WTC11 (cell line): ENCODE measurements around the gene SPATS2. TPM values are rescaled to one million over a fixed set of nuclear protein-coding genes. Genes with fewer than 3 reads are reported as not detected.

Experiments used
- ATAC-seq: fragments of 200-7000 bp; cut with Tn5 transposase; 2 replicates; pipeline ENCODE4 v1.10.0; 2021; ENCODE audit warnings: mild to moderate bottlenecking, moderate library complexity
- CTCF ChIA-PET: fragments of 300-600 bp; sonication (Branson Sonifier 250); formaldehyde crosslinking; loops from one replicate; lab custom pipeline; 2021; ENCODE audit warnings: antibody characterized with exemption; lab: Charles Lee
- POLR2A ChIA-PET: fragments of 350-600 bp; sonication (Branson Sonifier 250); formaldehyde crosslinking; loops from one replicate; lab custom pipeline; 2021; ENCODE audit warnings: antibody characterized with exemption; lab: Charles Lee
- DNase-seq: peaks from one replicate; pipeline ENCODE4 v3.0.0; 2021; ENCODE audit warnings: low spot score
- H3K27ac Mint-ChIP-seq: 2 replicates; pipeline ENCODE4 v1.8.0; 2021; ENCODE audit warnings: mixed read lengths
- H3K27me3 Mint-ChIP-seq: 2 replicates; pipeline ENCODE4 v1.8.0; 2021; ENCODE audit warnings: low read depth, mild to moderate bottlenecking, moderate library complexity, mixed read lengths
- H3K36me3 Mint-ChIP-seq: 2 replicates; pipeline ENCODE4 v1.8.0; 2021; ENCODE audit warnings: mixed read lengths
- H3K4me1 Mint-ChIP-seq: 2 replicates; pipeline ENCODE4 v1.8.0; 2022; ENCODE audit warnings: mixed read lengths
- H3K4me3 Mint-ChIP-seq: 2 replicates; pipeline ENCODE4 v1.8.0; 2021; ENCODE audit warnings: mild to moderate bottlenecking, moderate library complexity, mixed read lengths
- H3K9me3 Mint-ChIP-seq: 2 replicates; pipeline ENCODE4 v1.8.0; 2021; ENCODE audit warnings: mixed read lengths
- AFF4 ChIP-seq: sonication (generic); formaldehyde crosslinking; IDR thresholded peaks from 2 replicates; pipeline ENCODE4 v1.8.1; 2023; ENCODE audit warnings: mild to moderate bottlenecking, missing genetic modification reagents, borderline replicate concordance
- ATF6 ChIP-seq: sonication (generic); formaldehyde crosslinking; IDR thresholded peaks from 2 replicates; pipeline ENCODE4 v1.8.1; 2023; ENCODE audit warnings: mild to moderate bottlenecking, missing genetic modification reagents
- CBFB ChIP-seq: sonication (generic); formaldehyde crosslinking; IDR thresholded peaks from 2 replicates; pipeline ENCODE4 v1.8.1; 2022; ENCODE audit warnings: mild to moderate bottlenecking, low read depth, missing genetic modification reagents
- CREB1 ChIP-seq: sonication (generic); formaldehyde crosslinking; IDR thresholded peaks from 2 replicates; pipeline ENCODE4 v1.8.0; 2023; ENCODE audit warnings: mild to moderate bottlenecking, missing genetic modification reagents
- E2F5 ChIP-seq: sonication (generic); formaldehyde crosslinking; IDR thresholded peaks from 2 replicates; pipeline ENCODE4 v1.8.1; 2022; ENCODE audit warnings: mild to moderate bottlenecking, moderate library complexity, missing genetic modification reagents
- ETV6 ChIP-seq: sonication (generic); formaldehyde crosslinking; IDR thresholded peaks from 2 replicates; pipeline ENCODE4 v1.8.1; 2022; ENCODE audit warnings: mild to moderate bottlenecking, missing genetic modification reagents
- FOXP1 ChIP-seq: sonication (generic); formaldehyde crosslinking; IDR thresholded peaks from 2 replicates; pipeline ENCODE4 v1.8.0; 2022; ENCODE audit warnings: missing genetic modification reagents, mild to moderate bottlenecking, moderate library complexity, borderline replicate concordance
- FOXP4 ChIP-seq: sonication (generic); formaldehyde crosslinking; IDR thresholded peaks from 2 replicates; pipeline ENCODE4 v1.8.0; 2022; ENCODE audit warnings: mild to moderate bottlenecking, missing genetic modification reagents
- IRF2 ChIP-seq: sonication (generic); formaldehyde crosslinking; IDR thresholded peaks from 2 replicates; pipeline ENCODE4 v1.8.0; 2022; ENCODE audit warnings: low read depth, missing genetic modification reagents, borderline replicate concordance
- JAZF1 ChIP-seq: fragments of 250-450 bp; sonication (Bioruptor Pico); IDR thresholded peaks from 2 replicates; pipeline ENCODE4 v1.9.0; 2021; ENCODE audit warnings: moderate library complexity, mild to moderate bottlenecking, inconsistent platforms
- JUN ChIP-seq: sonication (generic); formaldehyde crosslinking; IDR thresholded peaks from 2 replicates; pipeline ENCODE4 v1.8.0; 2023; ENCODE audit warnings: mild to moderate bottlenecking, missing genetic modification reagents
- KAT7 ChIP-seq: sonication (generic); formaldehyde crosslinking; IDR thresholded peaks from 2 replicates; pipeline ENCODE4 v1.8.1; 2023; ENCODE audit warnings: missing genetic modification reagents, mild to moderate bottlenecking, borderline replicate concordance
- MXD4 ChIP-seq: fragments of 250-450 bp; sonication (Bioruptor Pico); IDR thresholded peaks from 2 replicates; pipeline ENCODE4 v1.8.0; 2021; ENCODE audit warnings: mild to moderate bottlenecking, moderate library complexity, borderline replicate concordance
- NFATC4 ChIP-seq: fragments of 250-450 bp; sonication (Bioruptor Pico); IDR thresholded peaks from 2 replicates; pipeline ENCODE4 v1.9.0; 2021; ENCODE audit warnings: mild to moderate bottlenecking
- SMAD4 ChIP-seq: sonication (generic); formaldehyde crosslinking; IDR thresholded peaks from 2 replicates; pipeline ENCODE4 v1.8.0; 2022; ENCODE audit warnings: mild to moderate bottlenecking, missing genetic modification reagents
- TEAD1 ChIP-seq: sonication (generic); formaldehyde crosslinking; IDR thresholded peaks from 2 replicates; pipeline ENCODE4 v1.8.0; 2022; ENCODE audit warnings: mild to moderate bottlenecking, missing genetic modification reagents
- TEAD4 ChIP-seq: sonication (generic); formaldehyde crosslinking; IDR thresholded peaks from 2 replicates; pipeline ENCODE4 v1.8.0; 2022; ENCODE audit warnings: mild to moderate bottlenecking, missing genetic modification reagents
- TP53 ChIP-seq: sonication (generic); formaldehyde crosslinking; IDR thresholded peaks from 2 replicates; pipeline ENCODE4 v1.8.1; 2023; ENCODE audit warnings: mild to moderate bottlenecking, missing genetic modification reagents
- total RNA-seq: library from RNA; stranded (reverse); gene quantifications from 3 replicates; pipeline ENCODE4 v1.2.3, GENCODE V29; 2021

SPATS2 gene
- total RNA-seq, 1 experiment from 2014 or later: 25.9 TPM

GRCh38 chr12:49345051-49345824 is 22.0 kb upstream of the SPATS2 start:
- Mint-ChIP-seq H3K27ac (no peak overlapping the region), H3K36me3 (no peaks in the 10 kb centered on the region), H3K27me3 (peaks cover 99% of the 10 kb centered on the region), H3K4me1 (peaks cover 36% of the 10 kb centered on the region), H3K4me3 (peak overlapping the region; percentile 75), H3K9me3 (no peaks in the 10 kb centered on the region)
- ChIA-PET POLR2A (interaction anchor here (1.2 kb wide), 1 partner anchor 23 kb away, joined by 7 read pairs; the partner anchor contains the start of gene TROAP), CTCF (interaction anchor here (1.3 to 6.5 kb wide), 4 partner anchors 8 to 235 kb away, joined by 4 to 212 read pairs (median 140); partner anchors contain the start of genes C1QL4 and PRPH)
- ATAC-seq (no peak), DNase-seq (no peak)
- no peak for TF ChIP-seq E2F5 (CRISPR knock-in tag)
- TF ChIP-seq KAT7 (CRISPR knock-in tag): no peak
- TF ChIP-seq NFATC4 (CRISPR knock-in tag): no peak
- no peak for TF ChIP-seq FOXP1 (CRISPR knock-in tag)
- TF ChIP-seq CREB1 (CRISPR knock-in tag): no peak
- TF ChIP-seq JAZF1 (CRISPR knock-in tag): no peak

GRCh38 chr12:49345825-49346658 is 21.2 kb upstream of the SPATS2 start:
- POLR2A ChIA-PET: interaction anchor here (0.6 to 1.2 kb wide), 3 partner anchors 23 to 310 kb away, joined by 4 to 7 read pairs (median 5); partner anchors contain the start of gene TROAP
- Mint-ChIP-seq H3K9me3 (no peaks in the 10 kb centered on the region), H3K27ac (no peak overlapping the region), H3K36me3 (no peaks in the 10 kb centered on the region), H3K27me3 (peaks cover 98% of the 10 kb centered on the region), H3K4me3 (peak overlapping the region; percentile 75), H3K4me1 (peaks cover 28% of the 10 kb centered on the region)
- CTCF ChIA-PET: interaction anchor here (0.6 to 6.5 kb wide), 17 partner anchors 9 to 764 kb away, joined by 3 to 212 read pairs (median 34); partner anchors contain the start of genes C1QL4, PRPH, SPATS2 and TROAP
- ATAC-seq: no peak
- peak; percentile 64 for DNase-seq
- TF ChIP-seq AFF4: no peak
- TF ChIP-seq CBFB (CRISPR knock-in tag): no peak
- TF ChIP-seq MXD4 (CRISPR knock-in tag): no peak
- no peak for TF ChIP-seq TP53 (CRISPR knock-in tag)
- no peak for TF ChIP-seq JUN (CRISPR knock-in tag)

GRCh38 chr12:49346659-49347310 is 20.5 kb upstream of the SPATS2 start, which contains the start of gene DNAJC22:
DNAJC22 (plus strand) TSS chr12:49346888; CDS start chr12:49348873, 1,985 bp downstream.
- ChIA-PET CTCF (interaction anchor here (0.7 to 6.5 kb wide), 35 partner anchors 10 to 763 kb away, joined by 3 to 212 read pairs (median 10); partner anchors contain the start of genes C1QL4, PRPH, SPATS2 and TROAP), POLR2A (interaction anchor here (0.6 to 1.9 kb wide), 6 partner anchors 15 to 309 kb away, joined by 4 to 7 read pairs (median 4); partner anchors contain the start of genes SPATS2 and TROAP)
- Mint-ChIP-seq H3K4me3 (peak within 1 kb of the TSS; percentile 75), H3K4me1 (peaks cover 24% of the 10 kb centered on the region), H3K9me3 (no peaks in the 10 kb centered on the region), H3K27ac (no peak within 1 kb of the TSS), H3K36me3 (no peaks in the 10 kb centered on the region), H3K27me3 (peaks cover 93% of the 10 kb centered on the region)
- DNase-seq (no peak), ATAC-seq (no peak)
- TF ChIP-seq TEAD4 (CRISPR knock-in tag) (no peak), ETV6 (CRISPR knock-in tag) (no peak), CBFB (CRISPR knock-in tag) (no peak), IRF2 (CRISPR knock-in tag) (no peak), SMAD4 (CRISPR knock-in tag) (no peak), FOXP4 (CRISPR knock-in tag) (no peak), TEAD1 (CRISPR knock-in tag) (no peak), MXD4 (CRISPR knock-in tag) (no peak), ATF6 (no peak)
